ENCODE data around the gene STK32B. TPM values are rescaled to one million over a fixed set of nuclear protein-coding genes. Genes with fewer than 3 reads are reported as not detected.

Gene STK32B
- total and polyA plus RNA-seq, 8 donors: 0.55 to 6.6 (median 1.6) TPM

DNA sequence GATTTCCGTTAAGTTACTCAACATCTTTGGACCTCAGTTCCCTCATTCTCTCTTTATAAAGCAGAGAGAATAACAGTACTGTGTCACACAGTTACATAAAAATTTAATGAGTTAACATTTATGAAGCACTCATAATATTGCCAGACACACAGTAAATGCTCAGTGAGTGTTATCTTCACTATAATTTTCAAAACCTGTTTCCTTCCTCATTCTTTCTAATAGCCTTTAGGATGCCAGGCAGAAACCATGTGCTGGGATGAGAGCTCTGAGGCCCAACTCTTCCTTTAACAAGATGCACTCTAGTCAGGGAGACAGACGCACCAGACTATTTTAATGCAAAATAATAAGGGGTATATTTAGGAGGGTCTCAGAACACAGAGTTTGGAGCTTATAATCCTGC is 208.2 kb downstream of the STK32B start:
- Histone ChIP-seq H3K27me3 (no peaks in the 10 kb centered on the region), H3K36me3 (no peaks in the 10 kb centered on the region), H3K9me3 (no peaks in the 10 kb centered on the region), H3K4me3 (no peak overlapping the region), H3K27ac (no peak overlapping the region), H3K4me1 (no peaks in the 10 kb centered on the region)
- TF ChIP-seq CTCF (IDR thresholded peaks at IDR 0.05): no peak
- no peak for FAIRE-seq
- intact Hi-C loops (cut with DNase I): no loop called here
- no peak for DNase-seq
- 52 to 74% methylated on average over 2 of the region's 2 CpGs for WGBS, 2 donors
- no peak for ATAC-seq

DNA sequence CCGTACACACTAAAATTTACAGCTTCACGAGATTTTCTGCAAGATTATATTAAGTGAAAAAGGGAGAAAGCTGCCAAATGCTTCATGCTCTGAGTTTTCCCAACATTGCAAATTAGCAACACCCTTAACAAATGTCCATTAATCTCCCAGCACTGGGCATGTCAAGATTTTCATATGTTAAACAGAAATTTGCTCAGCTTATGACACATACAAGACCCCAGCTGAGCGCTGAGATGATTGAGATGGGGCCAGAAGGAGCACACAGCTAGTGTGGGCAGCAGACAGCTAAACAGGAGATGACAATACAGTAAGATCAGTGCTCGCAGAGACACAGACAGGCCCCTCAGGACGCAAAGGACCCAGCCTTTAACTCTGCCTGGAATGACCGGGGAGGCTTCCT is 208.8 kb downstream of the STK32B start:
- no peak for TF ChIP-seq CTCF (IDR thresholded peaks at IDR 0.05)
- no peaks in the 10 kb centered on the region for H3K36me3 ChIP-seq
- ATAC-seq (no peak), DNase-seq (no peak), FAIRE-seq (no peak)
- no peak overlapping the region for H3K27ac ChIP-seq
- no peaks in the 10 kb centered on the region for H3K4me1 ChIP-seq
- H3K9me3 ChIP-seq: no peaks in the 10 kb centered on the region
- WGBS, 2 donors: 77 to 84% methylated on average over 6 of the region's 6 CpGs
- H3K27me3 ChIP-seq: no peaks in the 10 kb centered on the region
- H3K4me3 ChIP-seq: no peak overlapping the region
- intact Hi-C loops (cut with DNase I): no loop called here

GRCh38 chr4:5261866-5262265 is 210.6 kb downstream of the STK32B start:
- Histone ChIP-seq H3K4me3 (no peak overlapping the region), H3K4me1 (no peaks in the 10 kb centered on the region), H3K9me3 (no peaks in the 10 kb centered on the region), H3K27ac (no peak overlapping the region), H3K36me3 (no peaks in the 10 kb centered on the region), H3K27me3 (no peaks in the 10 kb centered on the region)
- TF ChIP-seq CTCF (IDR thresholded peaks at IDR 0.05): no peak
- FAIRE-seq (no peak), ATAC-seq (no peak), DNase-seq (no peak)
- intact Hi-C loops (cut with DNase I): no loop called here
- WGBS, 2 donors: 67 to 72% methylated on average over 4 of the region's 4 CpGs

DNA sequence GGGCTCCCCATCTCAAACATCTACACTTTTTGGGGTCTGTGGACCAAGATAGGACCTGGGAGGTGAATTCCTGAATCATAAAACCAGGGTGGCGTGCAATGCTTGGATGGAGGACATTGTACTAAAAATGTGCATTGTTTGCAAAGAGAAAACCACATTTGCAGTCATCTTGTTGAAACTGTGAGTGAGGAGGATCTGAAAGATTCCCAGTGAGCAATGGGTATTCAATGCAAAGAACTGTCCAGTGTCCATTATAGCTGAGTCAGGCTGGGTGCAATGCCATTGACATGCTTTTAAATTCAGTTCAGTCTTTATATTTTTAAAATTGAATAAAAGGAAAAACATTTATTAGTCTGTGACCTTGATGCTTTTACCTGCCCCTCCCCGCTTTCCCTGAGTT is 215.7 kb downstream of the STK32B start:
- no peaks in the 10 kb centered on the region for H3K9me3 ChIP-seq
- no peak for DNase-seq
- intact Hi-C loops (cut with DNase I): no loop called here
- H3K4me1 ChIP-seq: no peaks in the 10 kb centered on the region
- no peaks in the 10 kb centered on the region for H3K27me3 ChIP-seq
- FAIRE-seq: no peak
- no peak for ATAC-seq
- WGBS, 2 donors: 61 to 77% methylated on average over 2 of the region's 2 CpGs
- H3K36me3 ChIP-seq: no peaks in the 10 kb centered on the region
- TF ChIP-seq CTCF (IDR thresholded peaks at IDR 0.05): no peak
- no peak overlapping the region for H3K27ac ChIP-seq
- no peak overlapping the region for H3K4me3 ChIP-seq

- no peaks in the 10 kb centered on the region for H3K9me3 ChIP-seq
- no peak overlapping the region for H3K4me3 ChIP-seq
- FAIRE-seq: no peak
- no peaks in the 10 kb centered on the region for H3K4me1 ChIP-seq
- DNase-seq: no peak
- ATAC-seq: no peak
- TF ChIP-seq CTCF (IDR thresholded peaks at IDR 0.05): no peak
- intact Hi-C loops (cut with DNase I): no loop called here
- H3K27me3 ChIP-seq: no peaks in the 10 kb centered on the region
- no peaks in the 10 kb centered on the region for H3K36me3 ChIP-seq
- H3K27ac ChIP-seq: no peak overlapping the region
- 59 to 76% methylated on average over 8 of the region's 8 CpGs for WGBS, 2 donors
Measured at GRCh38 chr4:5267408-5267807, 216.1 kb downstream of the STK32B start.
